Lower leg skin (tissue), 3 donors: Measurements from ENCODE around the gene TRDMT1.

ENCODE experiments used
- POLR2A ChIP-seq, 2 donors: fragments of 450-650 bp; IDR thresholded peaks; one replicate each; pipeline ENCODE4 v1.6.1; 2016 to 2017; ENCODE audit warnings: antibody characterized with exemption in 2 of 2, mild to moderate bottlenecking in 1 of 2, moderate library complexity in 1 of 2
- TF ChIP-seq, protein P1 (sequence below), 3 donors: fragments of 450-650 bp; IDR thresholded peaks; one replicate each; pipeline ENCODE4 v1.5.1; 2016; ENCODE audit warnings: antibody characterized with exemption in 3 of 3, mild to moderate bottlenecking in 3 of 3, moderate library complexity in 2 of 3

DNA sequence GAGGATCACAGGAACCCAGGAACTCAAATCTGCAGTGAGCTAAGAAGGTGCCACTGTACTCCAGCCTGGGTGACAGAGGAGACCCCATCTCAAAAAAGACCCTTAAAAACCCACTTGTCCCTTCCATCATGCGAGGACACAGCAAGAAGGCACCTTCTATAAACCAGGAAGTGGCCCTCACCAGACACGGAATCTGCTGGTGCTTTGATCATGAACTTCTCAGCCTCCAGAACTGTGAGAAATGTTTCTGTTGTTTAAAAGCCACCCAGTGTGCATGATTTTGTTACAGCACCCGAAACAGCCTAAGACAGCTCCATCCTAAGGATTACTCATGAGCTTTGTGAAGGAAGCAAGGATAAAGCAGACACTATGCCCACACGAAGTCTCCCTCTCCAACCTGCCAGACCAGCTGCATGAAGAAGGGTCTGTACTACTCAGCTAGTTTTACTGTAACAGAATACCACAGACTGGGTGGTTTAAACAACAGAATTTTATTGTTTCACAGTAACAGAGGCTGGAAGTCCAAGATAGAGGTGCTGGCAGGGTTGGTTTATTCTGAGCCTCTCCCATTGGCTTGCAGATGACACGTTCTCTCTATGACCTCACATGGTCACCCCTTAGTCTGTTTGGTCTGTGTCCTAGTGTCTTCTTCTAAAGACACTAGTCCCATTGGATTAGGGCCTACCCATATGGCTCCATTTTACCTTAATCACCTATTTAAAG, 40.3 kb upstream of the TRDMT1 start:
- TF ChIP-seq, protein P1, sequence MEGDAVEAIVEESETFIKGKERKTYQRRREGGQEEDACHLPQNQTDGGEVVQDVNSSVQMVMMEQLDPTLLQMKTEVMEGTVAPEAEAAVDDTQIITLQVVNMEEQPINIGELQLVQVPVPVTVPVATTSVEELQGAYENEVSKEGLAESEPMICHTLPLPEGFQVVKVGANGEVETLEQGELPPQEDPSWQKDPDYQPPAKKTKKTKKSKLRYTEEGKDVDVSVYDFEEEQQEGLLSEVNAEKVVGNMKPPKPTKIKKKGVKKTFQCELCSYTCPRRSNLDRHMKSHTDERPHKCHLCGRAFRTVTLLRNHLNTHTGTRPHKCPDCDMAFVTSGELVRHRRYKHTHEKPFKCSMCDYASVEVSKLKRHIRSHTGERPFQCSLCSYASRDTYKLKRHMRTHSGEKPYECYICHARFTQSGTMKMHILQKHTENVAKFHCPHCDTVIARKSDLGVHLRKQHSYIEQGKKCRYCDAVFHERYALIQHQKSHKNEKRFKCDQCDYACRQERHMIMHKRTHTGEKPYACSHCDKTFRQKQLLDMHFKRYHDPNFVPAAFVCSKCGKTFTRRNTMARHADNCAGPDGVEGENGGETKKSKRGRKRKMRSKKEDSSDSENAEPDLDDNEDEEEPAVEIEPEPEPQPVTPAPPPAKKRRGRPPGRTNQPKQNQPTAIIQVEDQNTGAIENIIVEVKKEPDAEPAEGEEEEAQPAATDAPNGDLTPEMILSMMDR (IDR thresholded peaks at IDR 0.05): no peak
- TF ChIP-seq POLR2A (IDR thresholded peaks at IDR 0.05): no peak
